SH-SY5Y (cell line): ENCODE measurements around the gene EFCAB11.

ENCODE experiments used
- GATA2 ChIP-seq: IDR thresholded peaks from 2 replicates; pipeline ENCODE4 v1.6.1; 2011; ENCODE audit warnings: mild to moderate bottlenecking, low read depth, low read length
- GATA3 ChIP-seq: IDR thresholded peaks from 2 replicates; pipeline ENCODE4 v1.6.1; 2011; ENCODE audit warnings: low read depth, mild to moderate bottlenecking, low read length, moderate library complexity

GRCh38 chr14:89775946-89776345 lies 178.6 kb downstream of the EFCAB11 start:
- TF ChIP-seq GATA3 (no peak), GATA2 (no peak)
